ENCODE results near the gene SPATA13.

The SPATA13 gene

GRCh38 chr13:24338721-24339120, 178.2 kb downstream of the SPATA13 start:
- Histone ChIP-seq H3K27ac (ENCODE audit: extremely low read depth, low read depth, low read length) (no peak overlapping the region), H3K4me3 (ENCODE audit: low read depth, low read length) (no peak overlapping the region), H3K9me3 (ENCODE audit: control insufficient read depth, insufficient read depth, low read depth, low read length) (no peaks in the 10 kb centered on the region), H3K4me1 (ENCODE audit: control insufficient read depth, insufficient read depth, low read length) (no peaks in the 10 kb centered on the region), H3K36me3 (ENCODE audit: control insufficient read depth in 2 of 2, insufficient read depth in 1 of 2, low read length in 2 of 2) (no peaks in the 10 kb centered on the region)
- TF ChIP-seq ZNF521 (tag by site-specific recombination; IDR thresholded peaks at IDR 0.05) (no peak), ZSCAN23 (tag by site-specific recombination; IDR thresholded peaks at IDR 0.05) (no peak), HOXC10 (CRISPR knock-in tag; IDR thresholded peaks at IDR 0.05) (no peak), ZNF341 (tag by site-specific recombination; IDR thresholded peaks at IDR 0.05; ENCODE audit: low read depth) (no peak), EGR2 (tag by site-specific recombination; IDR thresholded peaks at IDR 0.05; ENCODE audit: low read depth) (no peak), ZNF292 (tag by site-specific recombination; IDR thresholded peaks at IDR 0.05; ENCODE audit: borderline replicate concordance, low read depth) (no peak), ZNF785 (tag by site-specific recombination; IDR thresholded peaks at IDR 0.05) (no peak), ZNF529 (tag by site-specific recombination; IDR thresholded peaks at IDR 0.05; ENCODE audit: insufficient replicate concordance) (no peak), ZNF777 (tag by site-specific recombination; IDR thresholded peaks at IDR 0.05; ENCODE audit: borderline replicate concordance) (no peak), ZNF391 (tag by site-specific recombination; IDR thresholded peaks at IDR 0.05; ENCODE audit: borderline replicate concordance, low read depth) (no peak), ZNF518A (tag by site-specific recombination; conservative IDR thresholded peaks at IDR 0.05; ENCODE audit: low read depth) (no peak)
- POLR2A ChIA-PET, result no interaction called here
- CTCF ChIA-PET, result no interaction called here

GRCh38 chr13:24339937-24340607, 179.6 kb downstream of the SPATA13 start:
- no peak overlapping the region for H3K4me3 ChIP-seq (ENCODE audit: low read depth, low read length)
- H3K4me1 ChIP-seq (ENCODE audit: control insufficient read depth, insufficient read depth, low read length), result no peaks in the 10 kb centered on the region
- no peaks in the 10 kb centered on the region for H3K9me3 ChIP-seq (ENCODE audit: control insufficient read depth, insufficient read depth, low read depth, low read length)
- no peak overlapping the region for H3K27ac ChIP-seq (ENCODE audit: extremely low read depth, low read depth, low read length)
- H3K36me3 ChIP-seq (ENCODE audit: control insufficient read depth in 2 of 2, insufficient read depth in 1 of 2, low read length in 2 of 2), result no peaks in the 10 kb centered on the region
- ChIA-PET POLR2A (no interaction called here), CTCF (no interaction called here)
- TF ChIP-seq ZNF214 (tag by site-specific recombination; IDR thresholded peaks at IDR 0.05; ENCODE audit: borderline replicate concordance), result no peak
- TF ChIP-seq GLI4 (tag by site-specific recombination; IDR thresholded peaks at IDR 0.05), result no peak
- TF ChIP-seq ZNF280C (tag by site-specific recombination; IDR thresholded peaks at IDR 0.05), result no peak
- TF ChIP-seq ZNF202 (tag by site-specific recombination; IDR thresholded peaks at IDR 0.05; ENCODE audit: borderline replicate concordance), result no peak
- no peak for TF ChIP-seq ZNF521 (tag by site-specific recombination; IDR thresholded peaks at IDR 0.05)
- no peak for TF ChIP-seq ZNF791 (tag by site-specific recombination; IDR thresholded peaks at IDR 0.05)
- TF ChIP-seq PRDM2 (tag by site-specific recombination; IDR thresholded peaks at IDR 0.05; ENCODE audit: borderline replicate concordance), result no peak
- no peak for TF ChIP-seq ZNF501 (tag by site-specific recombination; IDR thresholded peaks at IDR 0.05)
- TF ChIP-seq ZBTB21 (tag by site-specific recombination; IDR thresholded peaks at IDR 0.05), result no peak
- no peak for TF ChIP-seq ATF2 (tag by site-specific recombination; IDR thresholded peaks at IDR 0.05; ENCODE audit: low read depth)

Measured in HEK293 (cell line).